Transverse colon (tissue), 4 donors: ENCODE data around the gene EFR3B. TPM values are rescaled to one million over a fixed set of nuclear protein-coding genes. Genes with fewer than 3 reads are reported as not detected.

Experiments used
- DNase-seq: peaks from one replicate; pipeline ENCODE4 v3.0.0-alpha.2; 2019
- H3K27ac ChIP-seq, 4 donors: fragments of 200-600 bp; sonication (generic); 2 replicates each; pipeline ENCODE4 v1.5.1; 2016 to 2018; ENCODE audit warnings: inconsistent platforms in 4 of 4
- H3K27me3 ChIP-seq: fragments of 200-600 bp; sonication (generic); 2 replicates; pipeline ENCODE4 v1.5.1; 2017; ENCODE audit warnings: inconsistent platforms
- H3K36me3 ChIP-seq, 4 donors: fragments of 200-600 bp; sonication (generic); 2 replicates each; pipeline ENCODE4 v1.5.1; 2017 to 2019; ENCODE audit warnings: inconsistent platforms in 4 of 4
- H3K4me1 ChIP-seq, 4 donors: fragments of 200-600 bp; sonication (generic); 2 replicates each; pipeline ENCODE4 v1.5.1; 2017 to 2020; ENCODE audit warnings: inconsistent platforms in 4 of 4
- H3K4me3 ChIP-seq, 4 donors: fragments of 200-600 bp; sonication (generic); 1 replicate in 1 of 4; 2 replicates in 3 of 4; pipeline versions ENCODE4 v1.5.1 to v1.6.1; 2017 to 2019; ENCODE audit warnings: inconsistent platforms in 4 of 4
- H3K9me3 ChIP-seq, 2 donors: fragments of 200-600 bp; sonication (generic); 2 replicates each; pipeline ENCODE4 v1.5.1; 2017 to 2019; ENCODE audit warnings: inconsistent platforms in 2 of 2
- CTCF ChIP-seq, 5 experiments: fragments of 200-600 bp in 3 of 5; fragments of 450-650 bp in 2 of 5; sonication (generic) in 3 of 5; IDR thresholded peaks; 1 replicate in 2 of 5; 2 replicates in 3 of 5; pipeline ENCODE4 v1.5.1; 2016 to 2017; ENCODE audit warnings: antibody characterized with exemption in 5 of 5, inconsistent platforms in 3 of 5, mild to moderate bottlenecking in 2 of 5, moderate library complexity in 1 of 5
- EP300 ChIP-seq: sonication (generic); formaldehyde crosslinking; IDR thresholded peaks from one replicate; pipeline ENCODE4 v1.6.1; 2017; ENCODE audit warnings: antibody characterized with exemption, low read depth
- POLR2A ChIP-seq: fragments of 450-650 bp; IDR thresholded peaks from one replicate; pipeline ENCODE4 v1.6.1; 2016; ENCODE audit warnings: antibody characterized with exemption, mild to moderate bottlenecking, moderate library complexity
- POLR2AphosphoS5 ChIP-seq, 3 donors: sonication (generic); formaldehyde crosslinking; IDR thresholded peaks; one replicate each; pipeline ENCODE4 v1.6.1; 2016; ENCODE audit warnings: antibody characterized with exemption in 3 of 3
- WGBS, 2 donors: methylation state at CpG; one replicate each; pipeline ENCODE4 v1.1.5; 2018; ENCODE audit warnings: low coverage in 1 of 2; 5-methylcytosine and 5-hydroxymethylcytosine counted together
- in situ Hi-C, 4 donors: fragments of 200-750 bp; cut with MboI; loops; one replicate each; pipeline versions ENCODE4 v1.15.0 to v1.15.1; 2017; ENCODE audit warnings: low sequenced_read_pairs in 3 of 4, low pct_ligation_motif_present in 1 of 4, low pct_unique_long_range_greater_than_20kb in 1 of 4
- intact Hi-C: fragments of 100-400 bp; cut with DNase I; formaldehyde crosslinking; loops from one replicate; pipeline ENCODE4 v1.15.1; 2023; ENCODE audit warnings: low total_unique reads
- total RNA-seq, 4 donors: library from RNA; depleted of rRNA; stranded (reverse); fragments of >200 nt; gene quantifications; one replicate each; pipeline ENCODE4 v1.1.0, GENCODE V29; 2016

EFR3B gene
- total RNA-seq, 4 donors from 2014 or later = under 0.01 to 1.4 (median 0.70) TPM

DNA sequence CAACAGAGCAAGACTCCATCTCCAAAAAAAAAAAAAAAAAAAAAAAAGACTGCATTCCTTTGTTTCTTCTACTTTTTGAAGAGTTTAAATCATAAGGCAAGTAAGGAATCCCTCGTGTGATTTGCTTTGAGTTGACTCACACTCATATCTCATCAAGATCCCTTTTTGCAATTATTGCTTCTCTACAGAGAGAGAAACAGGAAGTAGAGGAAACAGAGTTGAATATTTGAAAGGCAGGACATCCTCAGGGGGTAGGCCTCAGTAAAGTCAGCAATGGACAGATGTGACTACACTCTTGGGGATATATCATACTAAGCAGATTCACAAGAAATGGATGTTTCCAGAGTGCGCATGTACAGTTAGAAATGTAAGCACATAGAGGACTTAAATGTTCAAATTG lies 11.2 kb upstream of the EFR3B start:
- intact Hi-C loops (no loop called here), in situ Hi-C loops (no loop called here)
- Histone ChIP-seq H3K27ac (no peak overlapping the region), H3K9me3 (no peaks in the 10 kb centered on the region), H3K4me3 (no peak overlapping the region), H3K36me3 (no peaks in the 10 kb centered on the region), H3K27me3 (no peaks in the 10 kb centered on the region), H3K4me1 (no peaks in the 10 kb centered on the region)
- WGBS, 2 donors = 58 to 64% methylated on average over 2 of the region's 2 CpGs
- TF ChIP-seq EP300 (no peak), POLR2A (no peak), POLR2AphosphoS5 (IDR thresholded peaks at IDR 0.05) (no peak), CTCF (IDR thresholded peaks at IDR 0.05) (no peak)
- DNase-seq = no peak

DNA sequence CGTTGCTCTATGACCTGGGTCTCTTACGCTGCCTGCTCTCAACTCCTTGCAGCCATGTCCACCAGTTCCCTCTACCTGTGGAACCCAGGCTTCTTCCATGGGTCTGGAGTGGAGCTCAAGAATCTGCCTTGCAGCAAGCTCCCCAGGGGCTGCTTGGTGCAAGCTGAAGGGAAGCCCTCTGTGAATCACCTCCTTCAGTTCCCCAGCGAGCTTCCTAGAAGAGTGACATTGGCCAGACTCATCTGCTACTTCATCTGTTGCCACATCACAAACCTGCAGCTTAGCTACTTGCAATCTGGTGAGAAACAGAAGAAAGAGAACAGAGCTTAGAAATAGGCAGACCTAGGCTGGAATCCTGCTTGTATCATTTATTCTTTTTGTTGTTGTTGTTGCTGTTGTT lies 9.8 kb upstream of the EFR3B start:
- WGBS, 2 donors = 60 to 62% methylated on average over 1 to 3 of the region's 3 CpGs

GRCh38 chr2:25032901-25033300 lies 9.0 kb upstream of the EFR3B start:
- Histone ChIP-seq H3K36me3 (no peaks in the 10 kb centered on the region), H3K4me1 (no peaks in the 10 kb centered on the region), H3K9me3 (no peaks in the 10 kb centered on the region), H3K27ac (no peak overlapping the region), H3K4me3 (no peak overlapping the region), H3K27me3 (no peaks in the 10 kb centered on the region)
- no peak for DNase-seq
- intact Hi-C loops = no loop called here
- in situ Hi-C loops = no loop called here
- TF ChIP-seq POLR2AphosphoS5 (IDR thresholded peaks at IDR 0.05) (no peak), EP300 (no peak), POLR2A (no peak), CTCF (IDR thresholded peaks at IDR 0.05) (no peak)
- WGBS, 2 donors = 91 to 93% methylated on average over 2 to 4 of the region's 4 CpGs

More for the DNA sequence above, 9.8 kb upstream of the EFR3B start:
- H3K27me3 ChIP-seq = no peaks in the 10 kb centered on the region
- DNase-seq = no peak
- H3K4me3 ChIP-seq = no peak overlapping the region
- no peaks in the 10 kb centered on the region for H3K4me1 ChIP-seq
- no peaks in the 10 kb centered on the region for H3K9me3 ChIP-seq
- H3K36me3 ChIP-seq = no peaks in the 10 kb centered on the region
- H3K27ac ChIP-seq = no peak overlapping the region
- TF ChIP-seq POLR2A (no peak), POLR2AphosphoS5 (IDR thresholded peaks at IDR 0.05) (no peak), EP300 (no peak), CTCF (IDR thresholded peaks at IDR 0.05) (no peak)
- in situ Hi-C loops (no loop called here), intact Hi-C loops (no loop called here)

DNA sequence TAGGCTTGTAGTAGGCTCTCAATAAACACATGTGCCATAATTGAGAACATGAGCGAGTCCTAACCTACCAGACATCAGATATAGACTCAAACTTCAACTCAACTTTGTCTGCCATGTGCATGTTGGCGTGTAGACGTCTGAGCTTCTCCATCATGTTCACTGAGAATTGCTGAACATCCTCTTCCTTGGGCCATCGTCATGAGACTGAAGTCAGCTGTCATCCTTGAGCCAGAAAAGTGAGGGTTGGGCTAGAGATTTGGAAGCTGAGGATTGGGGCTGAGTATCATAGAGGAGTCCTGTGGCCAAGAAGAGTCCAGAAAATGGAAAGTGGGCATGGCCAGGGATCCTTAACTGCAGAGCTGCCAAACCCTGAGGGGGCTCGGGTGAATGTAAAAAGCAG lies 7.8 kb upstream of the EFR3B start:
- no peak for DNase-seq
- in situ Hi-C loops (no loop called here), intact Hi-C loops (no loop called here)
- TF ChIP-seq POLR2AphosphoS5 (IDR thresholded peaks at IDR 0.05) (no peak), POLR2A (no peak), CTCF (IDR thresholded peaks at IDR 0.05) (no peak), EP300 (no peak)
- H3K27ac ChIP-seq = no peak overlapping the region
- WGBS, 2 donors = 93% methylated on average over 5 of the region's 5 CpGs; no CpG with 5 or more reads in 1 of the 2 donors
- H3K9me3 ChIP-seq = no peaks in the 10 kb centered on the region
- no peak overlapping the region for H3K4me3 ChIP-seq
- H3K36me3 ChIP-seq = no peaks in the 10 kb centered on the region
- no peaks in the 10 kb centered on the region for H3K4me1 ChIP-seq
- H3K27me3 ChIP-seq = no peaks in the 10 kb centered on the region
